DND-41 (cell line): ENCODE results near the gene AKT3.

ENCODE experiments used
- EZH2 ChIP-seq: IDR thresholded peaks from 3 replicates; pipeline ENCODE4 v1.6.1; 2012; ENCODE audit warnings: borderline replicate concordance, low read depth, mild to moderate bottlenecking, moderate library complexity, low read length, inconsistent platforms; ENCODE audit not compliant: severe bottlenecking
- TF ChIP-seq, protein P1 (sequence below): IDR thresholded peaks from 2 replicates; pipeline ENCODE4 v1.5.1; 2012; ENCODE audit warnings: borderline replicate concordance, low read length, moderate library complexity, mild to moderate bottlenecking; ENCODE audit not compliant: poor library complexity, severe bottlenecking; ENCODE audit errors: extremely low read depth

- TF ChIP-seq, protein P1, sequence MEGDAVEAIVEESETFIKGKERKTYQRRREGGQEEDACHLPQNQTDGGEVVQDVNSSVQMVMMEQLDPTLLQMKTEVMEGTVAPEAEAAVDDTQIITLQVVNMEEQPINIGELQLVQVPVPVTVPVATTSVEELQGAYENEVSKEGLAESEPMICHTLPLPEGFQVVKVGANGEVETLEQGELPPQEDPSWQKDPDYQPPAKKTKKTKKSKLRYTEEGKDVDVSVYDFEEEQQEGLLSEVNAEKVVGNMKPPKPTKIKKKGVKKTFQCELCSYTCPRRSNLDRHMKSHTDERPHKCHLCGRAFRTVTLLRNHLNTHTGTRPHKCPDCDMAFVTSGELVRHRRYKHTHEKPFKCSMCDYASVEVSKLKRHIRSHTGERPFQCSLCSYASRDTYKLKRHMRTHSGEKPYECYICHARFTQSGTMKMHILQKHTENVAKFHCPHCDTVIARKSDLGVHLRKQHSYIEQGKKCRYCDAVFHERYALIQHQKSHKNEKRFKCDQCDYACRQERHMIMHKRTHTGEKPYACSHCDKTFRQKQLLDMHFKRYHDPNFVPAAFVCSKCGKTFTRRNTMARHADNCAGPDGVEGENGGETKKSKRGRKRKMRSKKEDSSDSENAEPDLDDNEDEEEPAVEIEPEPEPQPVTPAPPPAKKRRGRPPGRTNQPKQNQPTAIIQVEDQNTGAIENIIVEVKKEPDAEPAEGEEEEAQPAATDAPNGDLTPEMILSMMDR, result no peak
- no peak for TF ChIP-seq EZH2
These were observed 124.2 kb downstream of the AKT3 start for GRCh38 chr1:243725846-243726245.
